GM04503 (cell line): Measurements from ENCODE around the gene RPRD1B.
"Not testable (repeated sequence)": the region's sequence is repeated elsewhere in the genome, so short reads cannot be mapped to it uniquely, and the experiment has no call there.

Source experiments
- DNase-seq: peaks from one replicate; pipeline ENCODE4 v3.0.0-alpha.2; 2012; ENCODE audit warnings: low read depth

RPRD1B gene

DNA sequence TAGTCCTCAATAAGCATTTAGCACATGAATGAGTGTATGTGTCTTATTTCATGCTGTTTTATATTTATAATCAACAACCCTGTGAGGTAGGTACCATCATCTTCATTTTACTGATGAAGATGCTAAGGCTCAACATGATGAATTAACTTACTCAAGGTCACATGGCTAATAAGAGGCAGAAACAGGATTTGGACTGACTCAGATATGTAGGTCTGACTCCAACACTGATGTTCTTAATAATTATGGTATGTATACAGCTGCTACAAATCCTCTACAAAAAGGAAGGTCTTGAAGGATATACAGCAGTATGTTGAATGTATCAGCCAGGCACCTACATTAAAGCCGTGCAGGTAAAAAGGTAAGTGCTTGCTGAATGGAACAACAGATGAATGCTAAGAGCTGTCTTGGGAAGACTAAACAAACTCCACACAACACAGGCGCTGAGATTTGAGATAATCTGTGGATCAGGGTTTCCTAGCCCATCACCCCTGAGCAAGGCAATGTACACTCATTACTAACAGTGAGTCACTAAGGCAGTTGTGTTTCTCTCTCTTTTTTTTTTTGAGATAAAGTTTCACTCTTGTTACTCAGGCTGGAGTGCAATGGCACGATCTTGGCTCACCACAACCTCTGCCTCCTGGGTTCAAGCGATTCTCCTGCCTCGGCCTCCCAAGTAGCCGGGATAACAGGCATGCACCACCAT, 32.2 kb upstream of the RPRD1B start:
- DNase-seq: no peak

- no peak for DNase-seq
Measured at GRCh38 chr20:38001981-38002380, 31.6 kb upstream of the RPRD1B start.

- no peak for DNase-seq
Measured at GRCh38 chr20:38002422-38002821, 31.1 kb upstream of the RPRD1B start.

DNA sequence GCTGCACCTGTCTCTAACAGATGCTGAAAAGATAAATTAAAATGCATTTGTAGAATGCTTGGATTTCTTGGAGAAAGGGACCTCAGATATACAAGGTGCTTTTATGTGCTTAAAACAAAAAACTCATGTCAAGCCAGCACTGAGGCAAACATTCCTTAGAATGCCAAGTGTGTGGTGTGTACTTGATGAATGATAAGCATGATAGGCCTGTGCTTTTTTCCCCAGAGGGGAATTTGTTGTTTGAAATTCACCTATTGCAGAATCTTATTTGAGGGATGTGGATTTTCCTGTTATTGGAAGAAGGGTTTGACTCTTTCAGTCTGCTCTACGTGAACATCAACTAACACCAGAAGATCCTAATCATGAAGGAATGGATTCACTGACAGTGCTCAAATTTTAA, 29.1 kb upstream of the RPRD1B start:
- DNase-seq: no peak

GRCh38 chr20:38005903-38006302, 27.6 kb upstream of the RPRD1B start:
- no peak for DNase-seq

- no peak for DNase-seq
Measured at GRCh38 chr20:38007526-38007925, 26.0 kb upstream of the RPRD1B start.

DNA sequence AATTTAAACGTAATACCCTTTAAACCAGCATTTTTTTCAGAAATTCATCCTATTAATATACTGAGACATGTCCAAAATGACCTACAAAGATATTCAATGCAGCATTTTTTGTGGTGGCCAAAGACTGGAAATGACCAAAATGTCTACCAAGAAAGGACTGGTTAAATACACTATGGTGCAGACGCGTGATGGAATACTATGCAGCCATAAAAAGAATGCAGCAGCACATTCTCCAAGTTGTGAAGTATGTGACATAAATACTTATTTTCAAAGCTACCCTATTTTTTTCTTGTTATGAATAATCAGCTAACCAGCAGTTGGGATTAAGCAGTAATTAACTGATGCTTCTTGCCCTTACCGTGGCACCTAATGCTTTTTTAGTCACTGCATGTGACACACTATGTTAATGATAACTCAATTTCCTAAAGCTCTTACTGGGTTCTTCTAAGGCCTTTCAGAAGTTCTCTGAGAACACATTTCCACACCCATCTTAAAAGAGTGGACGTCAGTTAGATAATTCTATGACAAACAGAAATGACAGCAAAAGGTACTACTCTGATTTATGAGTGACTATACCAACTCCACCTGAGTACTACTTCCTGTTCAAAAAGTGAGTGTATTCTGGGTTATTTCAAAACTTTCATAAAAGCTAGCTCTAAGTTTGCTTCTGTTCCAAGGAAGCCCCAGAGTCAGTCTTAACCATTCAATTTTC, 25.2 kb upstream of the RPRD1B start:
- DNase-seq: no peak

- not testable (repeated sequence) for DNase-seq
Measured at GRCh38 chr20:38009416-38009815, 24.1 kb upstream of the RPRD1B start.

GRCh38 chr20:38011696-38012095, 21.9 kb upstream of the RPRD1B start:
- no peak for DNase-seq

GRCh38 chr20:38012332-38012731, 21.2 kb upstream of the RPRD1B start:
- DNase-seq: no peak

DNA sequence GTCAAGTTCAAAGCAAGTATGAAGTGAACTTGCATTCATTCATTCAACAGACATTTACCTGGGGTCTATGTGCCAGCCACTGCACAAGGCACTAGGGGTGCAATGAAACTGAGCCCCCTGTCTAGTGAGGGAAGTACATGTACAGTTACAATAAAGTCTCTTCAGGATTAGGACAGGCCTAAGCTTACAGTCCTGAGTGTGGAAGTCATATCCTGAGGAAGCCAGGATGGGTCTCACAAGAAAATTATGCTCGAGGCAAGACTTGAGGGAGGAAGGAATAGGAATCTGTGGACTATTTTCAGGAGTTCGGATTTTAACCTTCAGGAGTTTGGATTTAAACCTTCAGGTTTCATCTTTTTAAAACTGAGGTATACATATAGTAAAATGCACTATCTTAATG, 19.7 kb upstream of the RPRD1B start:
- DNase-seq: no peak

GRCh38 chr20:38017959-38018358, 15.6 kb upstream of the RPRD1B start:
- no peak for DNase-seq

GRCh38 chr20:38018385-38018784, 15.2 kb upstream of the RPRD1B start:
- no peak for DNase-seq

DNA sequence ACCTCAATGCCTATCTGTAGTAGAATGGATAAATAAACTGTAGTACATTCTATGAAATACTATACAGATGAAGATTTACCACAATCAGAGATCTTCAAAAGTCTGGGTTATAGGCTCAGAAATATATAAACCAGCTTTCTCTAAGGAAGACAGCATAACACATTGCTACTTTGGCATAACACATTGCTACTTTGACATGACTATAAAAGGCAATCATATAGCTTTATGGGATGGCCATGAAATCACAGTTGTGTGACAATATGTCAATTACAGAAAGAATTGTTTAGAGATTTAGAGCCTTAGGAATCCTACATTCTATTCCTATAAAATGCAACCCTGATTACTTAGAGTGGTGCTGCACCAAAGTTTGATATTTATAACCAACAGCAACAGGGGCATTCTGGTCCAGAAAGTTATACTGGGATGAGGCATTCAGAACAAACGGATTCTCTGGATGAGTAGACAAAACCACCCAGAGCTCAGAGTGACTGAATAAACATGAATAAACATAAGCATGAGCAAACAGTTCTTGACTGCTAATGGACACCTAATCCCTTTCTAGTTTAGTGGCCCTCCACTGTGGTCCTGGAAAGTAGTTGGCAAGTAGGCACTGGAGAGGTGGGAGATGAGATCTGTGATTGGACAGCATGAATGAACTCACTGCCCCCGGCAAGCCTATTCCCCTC, 12.3 kb upstream of the RPRD1B start:
- no peak for DNase-seq

GRCh38 chr20:38023181-38024001, 10.2 kb upstream of the RPRD1B start:
- no peak for DNase-seq

- no peak for DNase-seq
Measured at GRCh38 chr20:38024496-38024895, 9.1 kb upstream of the RPRD1B start.

GRCh38 chr20:38029453-38029852, 4.1 kb upstream of the RPRD1B start:
- DNase-seq: no peak

DNA sequence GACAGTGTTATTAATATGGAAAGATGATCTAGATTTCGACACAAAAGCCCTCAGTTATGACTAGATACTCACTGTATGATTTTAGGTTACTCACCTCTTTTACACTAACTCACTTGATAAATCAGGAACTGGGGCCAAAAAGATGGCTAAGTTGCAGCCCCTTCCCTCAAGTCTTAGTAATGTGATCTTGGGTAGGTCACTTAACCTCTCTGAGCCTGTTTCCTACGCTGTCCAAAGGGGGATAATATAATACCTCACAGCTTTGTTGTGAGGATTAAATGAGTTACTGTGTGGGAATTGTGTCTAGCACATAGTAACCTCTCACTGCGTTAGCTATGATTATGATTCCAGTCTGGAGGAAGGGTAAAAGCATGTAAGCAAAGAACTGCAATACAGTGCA, 1.6 kb upstream of the RPRD1B start:
- no peak for DNase-seq

- DNase-seq: no peak
Measured at GRCh38 chr20:38032585-38033329, 789 bp upstream of the RPRD1B start.

DNA sequence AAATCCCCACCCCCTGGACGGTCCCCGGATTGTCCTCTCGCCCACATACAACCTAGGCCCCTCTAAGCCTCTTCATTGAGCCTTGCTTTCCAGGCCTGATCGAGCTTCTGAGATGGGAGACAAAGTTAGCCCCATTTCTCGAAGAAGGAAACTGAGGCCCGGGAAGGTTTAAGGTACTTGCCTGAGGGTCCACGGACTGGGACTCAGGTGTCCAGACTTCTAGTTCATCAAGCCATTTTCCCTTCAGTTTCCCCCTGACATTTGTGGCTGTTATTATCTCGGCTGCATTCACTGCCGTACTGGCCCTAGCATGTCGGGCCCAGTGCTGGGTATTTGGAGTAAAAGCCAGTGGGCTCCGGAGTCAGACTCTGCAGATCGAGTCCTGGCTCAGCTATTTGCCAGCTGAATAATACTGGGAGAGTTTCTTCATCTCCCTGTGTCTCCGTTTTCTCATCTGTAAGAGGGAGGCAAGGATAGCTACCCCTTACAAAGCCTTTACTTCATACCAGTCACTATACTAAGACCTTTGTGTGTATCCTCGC, 633 bp downstream of the RPRD1B start:
- no peak for DNase-seq

DNA sequence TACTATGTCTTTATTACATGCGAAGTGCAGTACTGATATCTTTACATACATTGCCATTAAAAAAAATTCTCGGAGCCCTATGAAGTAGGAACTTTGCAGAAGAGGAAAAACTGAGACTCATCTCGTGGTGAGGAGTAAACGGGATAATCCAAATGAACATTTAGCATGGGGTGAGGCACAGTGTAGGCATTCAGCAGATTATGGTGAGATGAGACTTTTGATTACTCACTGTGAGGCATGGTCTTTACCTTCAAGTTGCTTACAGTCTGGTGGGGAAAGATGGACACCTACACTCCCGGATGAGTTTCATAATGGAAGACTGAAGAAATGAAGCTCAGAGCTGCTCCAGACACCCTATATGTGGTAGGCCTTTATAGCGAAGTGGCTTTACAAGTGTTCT, 1.4 kb downstream of the RPRD1B start:
- DNase-seq: no peak
